Superior temporal gyrus (tissue), 1 donor: ENCODE data around the gene CELA3B.
"Not testable (repeated sequence)": the region's sequence is repeated elsewhere in the genome, so short reads cannot be mapped to it uniquely, and the experiment has no call there.

Experiments used
- DNase-seq: peaks from one replicate; pipeline ENCODE4 v3.0.0-alpha.2; 2016; ENCODE audit errors: extremely low spot score

The CELA3B gene

DNA sequence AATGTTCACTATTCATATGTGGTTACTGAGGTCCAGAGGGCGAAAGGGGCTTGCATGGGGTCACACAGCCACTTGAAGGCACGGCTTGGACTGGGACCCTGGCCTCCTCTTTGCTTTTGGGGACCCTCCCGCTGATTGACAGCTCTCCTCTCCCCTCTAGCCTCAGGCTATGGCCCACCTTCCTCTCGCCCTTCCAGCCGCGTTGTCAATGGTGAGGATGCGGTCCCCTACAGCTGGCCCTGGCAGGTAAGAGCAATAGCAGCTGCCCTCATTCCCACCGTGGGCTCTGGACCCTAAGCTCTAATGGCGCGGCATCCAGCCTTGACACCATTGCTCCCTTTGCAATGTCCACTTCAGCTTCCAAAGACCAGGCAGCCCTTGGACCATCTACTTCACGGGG, 1.4 kb downstream of the CELA3B start:
- DNase-seq, result not testable (repeated sequence)

DNA sequence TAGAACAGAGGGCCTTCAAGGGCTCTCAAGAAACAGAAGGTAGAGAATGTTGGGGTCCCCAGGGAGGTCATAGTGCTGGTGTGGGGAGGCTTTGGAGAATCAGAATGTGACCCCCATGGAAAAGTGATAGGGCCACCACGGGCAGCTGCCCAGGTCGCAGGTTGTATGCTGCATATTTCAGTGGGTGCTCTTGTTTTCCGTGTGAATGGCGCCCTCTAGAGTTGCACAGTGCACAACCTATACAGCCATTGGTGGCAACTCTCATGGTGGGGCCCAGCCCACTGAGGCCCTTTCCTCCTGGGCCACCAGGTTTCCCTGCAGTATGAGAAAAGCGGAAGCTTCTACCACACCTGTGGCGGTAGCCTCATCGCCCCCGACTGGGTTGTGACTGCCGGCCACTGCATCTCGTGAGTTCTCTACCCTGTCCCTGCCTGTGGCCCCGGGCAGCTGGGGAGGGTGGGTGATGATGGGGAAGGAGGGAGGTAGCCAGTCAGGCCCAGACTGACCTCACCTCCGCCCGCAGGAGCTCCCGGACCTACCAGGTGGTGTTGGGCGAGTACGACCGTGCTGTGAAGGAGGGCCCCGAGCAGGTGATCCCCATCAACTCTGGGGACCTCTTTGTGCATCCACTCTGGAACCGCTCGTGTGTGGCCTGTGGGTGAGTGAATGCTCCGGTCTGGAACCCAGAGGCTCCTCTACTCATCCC, 3.8 kb downstream of the CELA3B start:
- not testable (repeated sequence) for DNase-seq

DNA sequence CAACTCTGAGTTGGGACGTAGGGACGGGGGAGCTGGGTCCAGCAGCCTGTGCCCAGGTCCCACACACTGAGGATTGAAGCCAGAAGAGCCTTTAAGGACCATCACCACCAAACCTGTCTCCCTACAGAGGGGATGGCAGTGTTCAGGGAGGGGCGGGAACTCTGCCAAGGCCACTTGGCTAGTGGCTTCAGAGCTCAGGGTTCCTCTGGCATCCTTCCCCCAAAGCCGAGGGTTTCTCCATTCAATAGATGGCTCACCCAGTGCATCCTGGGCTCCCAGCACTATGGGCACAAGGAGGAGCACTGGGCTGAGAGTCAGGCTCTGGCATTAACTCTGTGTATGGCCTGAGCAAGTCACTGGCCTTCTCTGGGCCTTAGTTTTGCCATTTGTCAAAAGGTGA, 4.4 kb downstream of the CELA3B start:
- not testable (repeated sequence) for DNase-seq

DNA sequence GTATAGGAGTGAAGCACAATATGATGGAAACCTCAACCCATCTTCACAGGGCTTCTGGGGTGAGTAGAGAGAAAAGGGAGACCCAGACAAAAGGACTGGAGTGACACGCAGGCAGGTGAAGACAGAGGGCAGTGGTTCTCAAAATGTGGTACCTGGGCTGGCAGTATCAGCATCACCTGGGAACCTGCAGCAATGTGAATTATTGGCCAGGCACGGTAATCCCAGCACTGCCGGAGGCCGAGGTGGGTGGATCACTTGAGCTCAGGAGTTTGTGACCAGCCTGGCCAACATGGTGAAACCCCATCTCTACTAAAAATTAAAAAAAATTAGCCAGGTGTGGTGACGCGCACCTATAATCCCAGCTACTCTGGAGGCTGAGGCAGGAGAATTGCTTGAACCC, 5.3 kb downstream of the CELA3B start:
- DNase-seq, result not testable (repeated sequence)

DNA sequence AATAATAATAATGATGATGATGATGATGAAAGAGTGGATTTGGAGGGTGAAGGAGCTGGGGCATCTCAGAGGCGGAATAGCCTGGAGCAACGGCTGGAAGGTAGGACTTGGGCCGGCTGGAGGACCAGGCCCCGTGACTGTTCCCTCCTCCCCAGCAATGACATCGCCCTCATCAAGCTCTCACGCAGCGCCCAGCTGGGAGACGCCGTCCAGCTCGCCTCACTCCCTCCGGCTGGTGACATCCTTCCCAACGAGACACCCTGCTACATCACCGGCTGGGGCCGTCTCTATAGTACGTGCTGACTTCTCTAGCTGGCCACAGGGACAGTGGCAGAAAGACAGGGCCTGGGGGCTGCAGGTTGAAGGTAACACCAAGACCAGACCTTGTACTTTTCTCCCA, 6.7 kb downstream of the CELA3B start:
- DNase-seq, result not testable (repeated sequence)

DNA sequence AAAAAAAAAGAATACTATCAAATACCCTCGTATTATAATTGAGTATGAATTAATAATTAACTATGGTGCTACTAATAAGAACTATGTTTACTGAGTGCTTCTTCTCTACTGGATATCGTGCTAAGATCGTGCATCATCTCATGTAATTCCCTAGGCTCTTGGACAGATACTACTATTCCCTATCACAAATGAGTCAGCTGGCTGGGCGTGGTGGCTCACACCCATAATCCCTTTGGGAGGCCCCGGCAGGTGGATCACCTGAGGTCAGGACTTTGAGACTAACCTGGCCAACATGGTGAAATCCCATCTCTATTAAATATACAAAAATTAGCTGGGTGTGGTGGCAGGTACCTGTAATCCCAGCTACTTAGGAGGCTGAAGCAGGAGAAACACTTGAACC, 9.1 kb downstream of the CELA3B start:
- not testable (repeated sequence) for DNase-seq

DNA sequence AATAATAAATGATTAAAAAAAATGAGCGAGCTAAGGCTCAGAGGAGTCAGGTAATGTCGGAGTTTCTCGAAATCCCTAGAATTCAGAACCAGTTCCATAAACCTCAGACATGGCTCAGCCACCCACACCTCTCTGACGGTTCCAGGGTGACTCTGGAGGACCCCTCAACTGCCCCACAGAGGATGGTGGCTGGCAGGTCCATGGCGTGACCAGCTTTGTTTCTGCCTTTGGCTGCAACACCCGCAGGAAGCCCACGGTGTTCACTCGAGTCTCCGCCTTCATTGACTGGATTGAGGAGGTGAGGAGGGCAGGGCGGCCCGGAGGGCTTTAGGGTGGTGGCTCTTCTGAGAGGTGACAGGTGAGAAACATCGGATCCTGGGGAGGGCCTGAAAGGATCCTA, 9.6 kb downstream of the CELA3B start:
- DNase-seq, result not testable (repeated sequence)

DNA sequence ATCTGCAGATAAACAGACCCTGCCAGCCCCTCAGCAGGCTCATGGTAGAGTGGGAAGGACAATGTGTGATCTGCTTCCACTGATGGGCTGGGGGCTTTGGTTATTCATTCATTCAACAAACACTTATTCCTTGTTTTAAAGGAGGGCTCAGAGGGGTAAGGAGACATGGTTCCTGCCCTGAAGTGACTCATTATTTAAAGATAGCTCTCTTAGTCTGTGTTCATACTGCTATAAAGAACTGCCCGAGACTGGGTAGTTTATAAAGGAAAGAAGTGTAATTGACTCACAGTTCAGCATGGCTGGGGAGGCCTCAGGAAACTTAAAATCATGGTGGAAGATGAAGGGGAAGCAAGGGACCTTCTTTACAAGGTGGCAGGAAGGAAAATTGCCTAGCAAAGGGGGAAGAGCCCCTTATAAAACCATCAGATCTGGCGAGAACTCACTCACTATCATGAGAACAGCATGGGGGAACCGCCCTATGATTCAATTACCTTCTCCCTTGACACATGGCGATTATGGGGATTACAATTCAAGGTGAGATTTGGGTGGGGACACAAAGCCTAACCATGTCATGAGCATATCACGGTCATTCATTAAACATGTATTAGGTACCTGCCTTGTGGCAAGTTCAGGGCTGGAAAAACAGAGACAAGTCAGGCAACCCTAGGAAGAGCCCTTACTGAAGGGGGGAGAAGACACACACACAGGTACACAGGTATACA, 13.0 kb downstream of the CELA3B start:
- DNase-seq, result not testable (repeated sequence)

DNA sequence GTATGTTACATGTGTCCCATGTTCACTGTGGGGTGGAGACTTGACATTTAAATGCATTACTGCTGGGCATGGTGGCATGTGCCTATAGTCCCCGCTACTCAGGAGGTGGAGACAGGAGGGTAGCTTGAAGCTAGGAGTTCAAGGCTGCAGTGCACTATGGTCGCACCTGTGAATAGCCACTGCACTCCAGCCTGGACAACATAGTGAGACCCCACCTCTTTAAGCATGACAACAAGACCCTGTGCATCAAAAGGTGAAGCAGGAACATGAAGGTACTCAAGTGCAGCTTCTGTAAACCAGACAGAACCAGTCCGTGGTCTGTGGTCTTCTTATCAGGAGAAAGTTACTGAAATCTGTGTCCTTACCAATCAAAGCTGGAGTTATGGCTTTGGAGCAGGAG, 15.4 kb downstream of the CELA3B start:
- DNase-seq, result not testable (repeated sequence)

DNA sequence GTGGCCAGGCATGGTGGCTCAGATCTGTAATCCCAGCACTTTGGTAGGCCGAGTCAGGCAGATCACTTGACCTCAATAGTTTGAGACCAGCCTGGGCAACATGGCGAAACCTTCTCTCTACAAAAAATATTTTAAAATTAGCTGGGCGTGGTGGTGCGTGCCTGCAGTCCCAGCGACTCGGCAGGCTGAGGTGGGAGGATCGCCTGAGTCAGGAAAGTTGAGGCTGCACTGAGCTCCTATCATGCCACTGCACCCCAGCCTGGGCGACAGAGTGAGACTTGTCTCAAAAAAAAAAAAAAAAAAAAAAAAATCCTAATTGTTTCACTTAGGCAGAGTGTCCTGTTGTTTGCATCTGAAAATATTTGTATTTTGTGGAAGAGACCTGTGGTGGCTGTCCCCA, 17.9 kb downstream of the CELA3B start:
- not testable (repeated sequence) for DNase-seq

DNA sequence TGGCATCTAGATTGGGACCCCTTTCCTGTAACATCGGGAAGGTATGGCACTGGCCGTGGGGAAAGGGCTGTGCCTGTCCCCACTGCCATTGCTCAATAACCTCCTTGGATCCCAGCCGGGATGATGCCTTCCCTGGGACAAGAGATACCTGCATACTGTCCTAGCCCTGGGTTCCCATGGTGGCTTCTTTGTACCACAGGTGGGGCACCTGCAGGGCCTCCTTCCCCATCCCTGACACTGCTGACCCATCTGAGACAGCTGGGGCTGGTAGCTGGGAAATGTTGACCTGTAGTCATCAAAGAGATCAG, 19.8 kb downstream of the CELA3B start:
- not testable (repeated sequence) for DNase-seq

DNA sequence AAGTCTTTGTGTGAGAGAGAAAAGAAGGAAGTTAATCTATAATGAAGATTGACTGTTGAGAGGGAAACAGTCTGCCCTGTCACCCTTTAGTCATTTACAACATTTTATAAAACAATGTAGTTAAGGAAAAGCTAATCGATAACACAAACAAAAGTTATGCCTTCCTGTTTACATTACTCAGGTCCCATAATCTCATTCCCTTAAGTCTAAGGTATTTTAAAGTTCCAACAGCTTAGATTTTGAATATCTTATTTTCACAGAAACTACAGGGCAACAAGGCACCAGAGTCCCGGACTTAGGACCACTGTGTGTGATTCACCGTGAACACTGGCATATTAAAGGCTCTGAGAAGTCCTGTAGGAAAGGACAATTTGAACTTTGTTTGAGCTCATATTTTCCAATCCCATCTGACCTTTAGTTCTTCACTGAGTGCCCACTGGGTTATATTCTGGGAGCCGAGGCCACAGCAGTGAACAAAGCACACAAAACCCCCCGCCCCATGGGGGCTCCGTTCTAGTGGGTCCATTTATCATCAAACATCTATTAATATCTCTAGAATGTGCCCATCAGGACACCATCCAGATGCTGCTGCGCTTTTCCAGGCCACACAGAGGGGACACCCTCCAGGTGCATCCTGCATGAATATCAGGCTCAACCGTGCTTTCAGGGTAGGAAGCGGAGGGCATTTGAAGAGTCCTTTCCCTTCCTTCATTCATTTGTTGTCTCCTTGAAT, 21.2 kb downstream of the CELA3B start:
- DNase-seq, result not testable (repeated sequence)

DNA sequence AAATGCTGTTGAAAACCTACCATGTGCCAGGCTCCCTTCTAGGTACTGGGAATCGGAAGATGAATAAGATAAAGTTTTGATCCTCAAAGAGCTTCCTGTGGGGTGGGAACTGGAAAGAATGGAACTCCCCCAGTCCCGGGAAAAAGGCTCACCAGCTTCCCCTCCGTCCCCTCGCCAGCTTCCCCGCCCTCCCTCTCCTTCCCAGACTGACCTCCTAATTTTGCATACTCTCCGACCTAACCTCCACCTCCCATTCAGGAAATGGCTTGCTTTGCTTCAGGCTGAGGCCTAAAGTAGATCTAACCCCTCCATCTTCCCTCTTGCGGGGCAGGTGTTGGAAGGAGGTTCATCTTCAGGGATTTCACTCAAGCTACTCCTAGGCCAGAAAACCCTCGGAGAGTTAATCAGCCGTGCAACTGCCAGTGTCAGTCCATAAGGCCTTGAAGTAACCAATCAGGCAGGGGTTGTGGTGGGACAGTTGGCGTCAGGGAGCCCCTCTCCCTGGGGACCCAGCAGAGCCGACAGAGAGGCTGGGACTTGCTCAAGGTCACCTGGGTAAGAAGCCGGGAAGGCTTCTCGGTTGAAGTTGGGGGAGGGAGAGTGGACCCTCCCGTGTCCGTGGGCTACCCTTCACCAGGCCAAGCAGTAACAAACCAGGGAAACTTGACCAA, 21.9 kb downstream of the CELA3B start:
- DNase-seq, result not testable (repeated sequence)

DNA sequence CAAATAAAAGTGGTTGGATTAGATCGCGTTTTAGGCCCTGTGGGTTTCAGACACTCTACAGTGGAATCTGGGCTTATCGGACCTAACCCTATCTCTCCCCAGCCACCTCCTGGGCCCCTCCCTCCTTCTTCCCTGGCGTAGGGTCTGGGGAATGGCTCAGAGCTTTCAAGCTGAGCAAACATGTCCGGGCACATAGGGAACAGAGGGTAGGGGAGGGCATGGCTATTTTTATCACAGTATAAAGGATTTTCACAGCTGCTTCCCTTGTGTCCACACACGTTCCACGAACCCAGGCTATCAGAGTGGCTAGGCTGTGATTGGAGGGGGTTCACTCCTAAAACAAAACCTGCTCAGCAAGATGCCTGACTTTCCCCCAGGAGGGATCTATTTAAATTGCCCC, 22.8 kb downstream of the CELA3B start:
- DNase-seq, result not testable (repeated sequence)

DNA sequence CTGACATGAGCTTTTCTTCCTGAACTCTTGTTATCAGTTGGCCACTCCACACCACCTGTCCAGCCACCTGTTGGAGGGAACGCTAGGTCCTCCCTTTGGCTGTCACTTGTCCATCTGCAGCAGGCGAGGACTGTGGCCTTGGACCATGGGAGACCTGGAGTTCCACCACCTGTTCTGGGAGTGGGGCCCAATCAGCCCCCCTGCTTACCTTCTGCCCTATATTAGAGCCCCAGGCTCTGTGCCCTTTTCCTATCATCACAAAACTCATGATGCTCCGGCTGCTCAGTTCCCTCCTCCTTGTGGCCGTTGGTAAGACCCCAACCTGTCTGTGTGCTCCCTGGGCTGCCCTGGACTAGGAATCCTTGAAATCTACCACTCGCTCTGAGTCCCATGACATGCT, 24.6 kb downstream of the CELA3B start, which contains the start of gene CELA3A:
Gene CELA3A, plus strand, starts transcription at position 249 of the 400 bp plus-strand sequence. Its CDS starts 18 bp downstream, at position 267.
- DNase-seq, result no peak

DNA sequence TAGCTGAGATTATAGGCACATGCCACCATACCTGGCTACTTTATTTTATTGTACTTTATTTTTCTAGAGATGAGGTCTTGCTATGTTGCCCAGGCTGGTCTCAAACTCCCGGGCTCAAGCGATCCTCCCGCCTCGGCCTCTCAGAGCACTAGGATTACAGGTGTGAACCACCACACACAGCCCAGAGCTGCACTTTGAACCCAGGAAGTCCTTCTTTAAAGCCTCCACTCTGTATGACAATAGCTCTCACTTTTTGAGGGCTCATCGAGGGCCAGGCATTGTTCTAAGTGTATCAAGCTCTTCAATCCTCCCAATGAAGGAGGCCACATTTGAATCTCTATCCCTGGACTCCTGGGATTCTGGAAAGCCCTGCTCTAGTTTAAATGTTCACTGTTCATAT, 25.6 kb downstream of the CELA3B start:
- not testable (repeated sequence) for DNase-seq

DNA sequence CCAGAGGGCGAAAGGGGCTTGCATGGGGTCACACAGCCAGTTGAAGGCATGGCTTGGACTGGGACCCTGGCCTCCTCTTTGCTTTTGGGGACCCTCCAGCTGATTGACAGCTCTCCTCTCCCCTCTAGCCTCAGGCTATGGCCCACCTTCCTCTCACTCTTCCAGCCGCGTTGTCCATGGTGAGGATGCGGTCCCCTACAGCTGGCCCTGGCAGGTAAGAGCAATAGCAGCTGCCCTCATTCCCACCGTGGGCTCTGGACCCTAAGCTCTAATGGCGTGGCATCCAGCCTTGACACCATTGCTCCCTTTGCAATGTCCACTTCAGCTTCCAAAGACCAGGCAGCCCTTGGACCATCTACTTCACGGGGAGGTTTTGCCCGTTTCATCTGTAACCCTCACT, 26.1 kb downstream of the CELA3B start:
- not testable (repeated sequence) for DNase-seq

DNA sequence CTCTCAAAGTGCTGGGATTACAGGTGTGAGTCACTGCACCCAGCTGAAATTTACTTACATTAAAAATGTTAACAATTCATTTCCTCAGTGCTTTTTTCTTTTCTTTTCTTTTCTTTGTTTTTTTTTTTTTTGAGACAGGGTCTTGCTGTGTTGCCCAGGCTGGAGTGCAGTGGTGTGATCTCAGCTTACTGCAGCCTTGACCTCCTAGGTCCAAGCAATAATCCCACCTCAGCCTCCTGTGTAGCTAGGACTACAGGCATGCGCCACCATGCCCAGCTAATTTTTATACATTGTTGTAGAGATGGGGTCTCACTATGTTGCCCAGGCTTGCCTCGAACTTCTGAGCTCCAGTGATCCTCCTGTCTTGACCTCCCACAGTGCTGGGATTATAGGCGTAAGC, 27.1 kb downstream of the CELA3B start:
- DNase-seq, result not testable (repeated sequence)

DNA sequence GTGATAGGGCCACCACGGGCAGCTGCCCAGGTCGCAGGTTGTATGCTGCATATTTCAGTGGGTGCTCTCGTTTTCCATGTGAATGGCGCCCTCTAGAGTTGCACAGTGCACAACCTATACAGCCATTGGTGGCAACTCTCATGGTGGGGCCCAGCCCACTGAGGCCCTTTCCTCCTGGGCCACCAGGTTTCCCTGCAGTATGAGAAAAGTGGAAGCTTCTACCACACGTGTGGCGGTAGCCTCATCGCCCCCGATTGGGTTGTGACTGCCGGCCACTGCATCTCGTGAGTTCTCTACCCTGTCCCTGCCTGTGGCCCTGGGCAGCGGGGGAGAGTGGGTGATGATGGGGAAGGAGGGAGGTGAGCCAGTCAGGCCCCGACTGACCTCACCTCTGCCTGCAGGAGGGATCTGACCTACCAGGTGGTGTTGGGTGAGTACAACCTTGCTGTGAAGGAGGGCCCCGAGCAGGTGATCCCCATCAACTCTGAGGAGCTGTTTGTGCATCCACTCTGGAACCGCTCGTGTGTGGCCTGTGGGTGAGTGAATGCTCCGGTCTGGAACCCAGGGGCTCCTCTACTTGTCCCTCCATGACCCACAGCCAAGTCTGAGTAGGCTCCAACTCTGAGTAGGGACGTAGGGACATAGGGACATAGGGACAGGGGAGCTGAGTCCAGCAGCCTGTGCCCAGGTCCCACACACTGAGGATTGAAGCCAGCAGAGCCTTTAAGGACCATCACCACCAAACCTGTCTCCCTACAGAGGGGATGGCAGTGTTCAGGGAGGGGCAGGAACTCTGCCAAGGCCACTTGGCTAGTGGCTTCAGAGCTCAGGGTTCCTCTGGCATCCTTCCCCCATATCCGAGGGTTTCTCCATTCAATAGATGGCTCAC, 28.7 kb downstream of the CELA3B start:
- DNase-seq, result not testable (repeated sequence)

DNA sequence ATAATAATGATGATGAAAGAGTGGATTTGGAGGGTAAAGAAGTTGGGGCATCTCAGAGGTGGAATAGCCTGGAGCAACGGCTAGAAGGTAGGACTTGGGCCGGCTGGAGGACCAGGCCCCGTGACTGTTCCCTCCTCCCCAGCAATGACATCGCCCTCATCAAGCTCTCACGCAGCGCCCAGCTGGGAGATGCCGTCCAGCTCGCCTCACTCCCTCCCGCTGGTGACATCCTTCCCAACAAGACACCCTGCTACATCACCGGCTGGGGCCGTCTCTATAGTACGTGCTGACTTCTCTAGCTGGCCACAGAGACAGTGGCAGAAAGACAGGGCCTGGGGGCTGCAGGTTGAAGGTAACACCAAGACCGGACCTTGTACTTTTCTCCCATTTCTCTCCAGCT, 29.9 kb downstream of the CELA3B start:
- DNase-seq, result not testable (repeated sequence)

DNA sequence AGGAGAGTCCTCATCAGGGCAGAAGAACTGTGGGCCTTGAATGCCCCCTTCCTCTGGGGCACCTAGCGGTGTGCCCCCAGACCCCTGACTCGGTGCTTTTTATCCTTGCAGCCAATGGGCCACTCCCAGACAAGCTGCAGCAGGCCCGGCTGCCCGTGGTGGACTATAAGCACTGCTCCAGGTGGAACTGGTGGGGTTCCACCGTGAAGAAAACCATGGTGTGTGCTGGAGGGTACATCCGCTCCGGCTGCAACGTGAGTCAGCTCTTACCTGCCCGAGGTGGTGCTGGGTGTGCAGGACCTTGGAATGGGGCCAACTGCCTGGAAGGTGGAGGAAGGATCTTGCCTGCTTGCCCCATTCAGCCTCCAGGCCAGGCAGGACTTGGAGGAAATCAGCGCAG, 30.4 kb downstream of the CELA3B start:
- not testable (repeated sequence) for DNase-seq
